Ovary (tissue), 3 donors: ENCODE results near the gene SLC25A39.
"Not testable (repeated sequence)": the region's sequence is repeated elsewhere in the genome, so short reads cannot be mapped to it uniquely, and the experiment has no call there.

ENCODE experiments used
- EP300 ChIP-seq: sonication (generic); formaldehyde crosslinking; IDR thresholded peaks from one replicate; pipeline ENCODE4 v1.6.1; 2017; ENCODE audit warnings: antibody characterized with exemption
- TF ChIP-seq, protein P1 (sequence below), 3 donors: fragments of 450-650 bp in 2 of 3; fragments of 200-600 bp in 1 of 3; IDR thresholded peaks; one replicate each; pipeline versions ENCODE4 v1.5.1 to v1.8.0; 2016 to 2022; ENCODE audit warnings: antibody characterized with exemption in 3 of 3, mild to moderate bottlenecking in 1 of 3
- donor health status: DM: no; HTN: no; CAD: no.

- TF ChIP-seq, protein P1, sequence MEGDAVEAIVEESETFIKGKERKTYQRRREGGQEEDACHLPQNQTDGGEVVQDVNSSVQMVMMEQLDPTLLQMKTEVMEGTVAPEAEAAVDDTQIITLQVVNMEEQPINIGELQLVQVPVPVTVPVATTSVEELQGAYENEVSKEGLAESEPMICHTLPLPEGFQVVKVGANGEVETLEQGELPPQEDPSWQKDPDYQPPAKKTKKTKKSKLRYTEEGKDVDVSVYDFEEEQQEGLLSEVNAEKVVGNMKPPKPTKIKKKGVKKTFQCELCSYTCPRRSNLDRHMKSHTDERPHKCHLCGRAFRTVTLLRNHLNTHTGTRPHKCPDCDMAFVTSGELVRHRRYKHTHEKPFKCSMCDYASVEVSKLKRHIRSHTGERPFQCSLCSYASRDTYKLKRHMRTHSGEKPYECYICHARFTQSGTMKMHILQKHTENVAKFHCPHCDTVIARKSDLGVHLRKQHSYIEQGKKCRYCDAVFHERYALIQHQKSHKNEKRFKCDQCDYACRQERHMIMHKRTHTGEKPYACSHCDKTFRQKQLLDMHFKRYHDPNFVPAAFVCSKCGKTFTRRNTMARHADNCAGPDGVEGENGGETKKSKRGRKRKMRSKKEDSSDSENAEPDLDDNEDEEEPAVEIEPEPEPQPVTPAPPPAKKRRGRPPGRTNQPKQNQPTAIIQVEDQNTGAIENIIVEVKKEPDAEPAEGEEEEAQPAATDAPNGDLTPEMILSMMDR (IDR thresholded peaks at IDR 0.05): not testable (repeated sequence)
- not testable (repeated sequence) for TF ChIP-seq EP300
Observed at GRCh38 chr17:44365051-44365450, 40.4 kb upstream of the SLC25A39 start.
